Measurements from ENCODE around the gene CCDC185. TPM values are rescaled to one million over a fixed set of nuclear protein-coding genes. Genes with fewer than 3 reads are reported as not detected.

The CCDC185 gene
- polyA plus RNA-seq, 3 donors, result not detected

- Histone ChIP-seq H2AFZ (ENCODE audit: insufficient read depth, low read depth, low read length, poor library complexity, severe bottlenecking) (no peak overlapping the region), H3K36me3 (replicated peaks in 1 of 2; ENCODE audit: control insufficient read depth in 1 of 2, insufficient read depth in 2 of 2, low read length in 2 of 2) (no peaks in the 10 kb centered on the region), H4K20me1 (ENCODE audit: insufficient read depth, low read length) (no peaks in the 10 kb centered on the region), H3K4me1 (ENCODE audit: control insufficient read depth in 1 of 2, insufficient read depth in 2 of 2, low read length in 2 of 2) (no peaks in the 10 kb centered on the region), H3K27me3 (ENCODE audit: control insufficient read depth in 2 of 2, insufficient read depth in 2 of 2, low read length in 2 of 2) (peaks cover 2 to 11% of the 10 kb centered on the region in 2 donors), H3K9ac (ENCODE audit: insufficient read depth, low read length, poor library complexity, severe bottlenecking) (no peak overlapping the region), H3K79me2 (ENCODE audit: insufficient read depth, low read length) (no peaks in the 10 kb centered on the region), H3K9me3 (replicated peaks in 1 of 2; ENCODE audit: control insufficient read depth in 1 of 2, insufficient read depth in 1 of 2, low read length in 2 of 2) (no peaks in the 10 kb centered on the region), H3K27ac (ENCODE audit: low read depth in 1 of 2, low read length in 2 of 2) (no peak overlapping the region), H3K4me2 (replicated peaks; ENCODE audit: extremely low read depth, low read length, poor library complexity, severe bottlenecking) (no peak overlapping the region), H3K4me3 (replicated peaks in 1 of 3; ENCODE audit: low read depth in 2 of 3, low read length in 3 of 3) (no peak overlapping the region)
- Mint-ChIP-seq H3K27ac (no peak overlapping the region), H3K36me3 (no peaks in the 10 kb centered on the region), H3K4me1 (no peaks in the 10 kb centered on the region), H3K9me3 (no peaks in the 10 kb centered on the region), H3K4me3 (no peak overlapping the region), H3K27me3 (ENCODE audit: low read depth in 3 of 3) (peaks cover 20 to 26% (median 24%) of the 10 kb centered on the region in 3 donors)
- WGBS (ENCODE audit: insufficient coverage), result 100% methylated on average over 1 of the region's 5 CpGs
- TF ChIP-seq CTCF (IDR thresholded peaks at IDR 0.05), result no peak
- DNase-seq, result no peak
- intact Hi-C loops (cut with micrococcal nuclease), result no loop called here
Measured at GRCh38 chr1:223350361-223350908, 42.8 kb upstream of the CCDC185 start.

- TF ChIP-seq CTCF (IDR thresholded peaks at IDR 0.05), result no peak
- intact Hi-C loops (cut with micrococcal nuclease), result no loop called here
- no peak overlapping the region for H3K4me3 Mint-ChIP-seq
- WGBS (ENCODE audit: insufficient coverage), result 56% methylated on average over 4 of the region's 7 CpGs
- no peaks in the 10 kb centered on the region for H3K36me3 Mint-ChIP-seq
- H3K9me3 ChIP-seq (replicated peaks in 1 of 2; ENCODE audit: control insufficient read depth in 1 of 2, insufficient read depth in 1 of 2, low read length in 2 of 2), result no peaks in the 10 kb centered on the region
- no peaks in the 10 kb centered on the region for H4K20me1 ChIP-seq (ENCODE audit: insufficient read depth, low read length)
- peaks cover 10 to 14% of the 10 kb centered on the region in 2 donors for H3K27me3 ChIP-seq (ENCODE audit: control insufficient read depth in 2 of 2, insufficient read depth in 2 of 2, low read length in 2 of 2)
- H3K27ac ChIP-seq (ENCODE audit: low read depth in 1 of 2, low read length in 2 of 2), result no peak overlapping the region
- H2AFZ ChIP-seq (ENCODE audit: insufficient read depth, low read depth, low read length, poor library complexity, severe bottlenecking), result no peak overlapping the region
- no peak overlapping the region for H3K4me3 ChIP-seq (replicated peaks in 1 of 3; ENCODE audit: low read depth in 2 of 3, low read length in 3 of 3)
- peaks cover 30 to 37% (median 32%) of the 10 kb centered on the region in 3 donors for H3K27me3 Mint-ChIP-seq (ENCODE audit: low read depth in 3 of 3)
- no peaks in the 10 kb centered on the region for H3K4me1 ChIP-seq (ENCODE audit: control insufficient read depth in 1 of 2, insufficient read depth in 2 of 2, low read length in 2 of 2)
- no peaks in the 10 kb centered on the region for H3K79me2 ChIP-seq (ENCODE audit: insufficient read depth, low read length)
- no peaks in the 10 kb centered on the region for H3K4me1 Mint-ChIP-seq
- H3K9ac ChIP-seq (ENCODE audit: insufficient read depth, low read length, poor library complexity, severe bottlenecking), result no peak overlapping the region
- H3K36me3 ChIP-seq (replicated peaks in 1 of 2; ENCODE audit: control insufficient read depth in 1 of 2, insufficient read depth in 2 of 2, low read length in 2 of 2), result no peaks in the 10 kb centered on the region
- no peak for DNase-seq
- no peak overlapping the region for H3K4me2 ChIP-seq (replicated peaks; ENCODE audit: extremely low read depth, low read length, poor library complexity, severe bottlenecking)
- H3K27ac Mint-ChIP-seq, result no peak overlapping the region
- no peaks in the 10 kb centered on the region for H3K9me3 Mint-ChIP-seq
Measured at GRCh38 chr1:223352944-223353343, 40.3 kb upstream of the CCDC185 start.

All from CD14-positive monocyte (primary cell).